ENCODE data around the gene ANAPC13. TPM values are rescaled to one million over a fixed set of nuclear protein-coding genes. Genes with fewer than 3 reads are reported as not detected.

The ANAPC13 gene
- total RNA-seq, 1 donor from 2014 or later = 53.6 TPM

- DNase-seq (ENCODE audit: low spot score) = no peak
Measured at GRCh38 chr3:134483195-134483900, 2.4 kb downstream of the ANAPC13 start.

GRCh38 chr3:134482622-134483021 is 3.2 kb downstream of the ANAPC13 start:
- no peak for DNase-seq (ENCODE audit: low spot score)

- DNase-seq (ENCODE audit: low spot score) = no peak
Measured at GRCh38 chr3:134481166-134481565, 4.6 kb downstream of the ANAPC13 start.

- DNase-seq (ENCODE audit: low spot score) = no peak
Measured at GRCh38 chr3:134480546-134480945, 5.2 kb downstream of the ANAPC13 start.

GRCh38 chr3:134477938-134478337 is 7.8 kb downstream of the ANAPC13 start:
- DNase-seq (ENCODE audit: low spot score) = no peak

- no peak for DNase-seq (ENCODE audit: low spot score)
Measured at GRCh38 chr3:134477002-134477401, 8.8 kb downstream of the ANAPC13 start.

GRCh38 chr3:134476306-134476705 is 9.5 kb downstream of the ANAPC13 start:
- DNase-seq (ENCODE audit: low spot score) = no peak

- DNase-seq (ENCODE audit: low spot score) = no peak
Measured at GRCh38 chr3:134474956-134475355, 10.8 kb downstream of the ANAPC13 start.

- DNase-seq (ENCODE audit: low spot score) = peak; percentile 84
Measured at GRCh38 chr3:134473868-134474546, 11.8 kb downstream of the ANAPC13 start.

- no peak for DNase-seq (ENCODE audit: low spot score)
Measured at GRCh38 chr3:134472831-134473230, 13.0 kb downstream of the ANAPC13 start.

- DNase-seq (ENCODE audit: low spot score) = no peak
Measured at GRCh38 chr3:134471521-134472193, 14.1 kb downstream of the ANAPC13 start.

- DNase-seq (ENCODE audit: low spot score) = no peak
Measured at GRCh38 chr3:134468519-134468918, 17.3 kb downstream of the ANAPC13 start.

- DNase-seq (ENCODE audit: low spot score) = no peak
Measured at GRCh38 chr3:134466331-134466730, 19.5 kb downstream of the ANAPC13 start.

- no peak for DNase-seq (ENCODE audit: low spot score)
Measured at GRCh38 chr3:134464689-134465365, 21.0 kb downstream of the ANAPC13 start.

GRCh38 chr3:134464064-134464688 is 21.6 kb downstream of the ANAPC13 start:
- peak; percentile 74 for DNase-seq (ENCODE audit: low spot score)

GRCh38 chr3:134463676-134464063 is 22.1 kb downstream of the ANAPC13 start:
- DNase-seq (ENCODE audit: low spot score) = no peak

- DNase-seq (ENCODE audit: low spot score) = no peak
Measured at GRCh38 chr3:134462331-134462941, 23.3 kb downstream of the ANAPC13 start.

- DNase-seq (ENCODE audit: low spot score) = no peak
Measured at GRCh38 chr3:134460965-134461364, 24.8 kb downstream of the ANAPC13 start.

- DNase-seq (ENCODE audit: low spot score) = no peak
Measured at GRCh38 chr3:134459562-134459961, 26.2 kb downstream of the ANAPC13 start.

- no peak for DNase-seq (ENCODE audit: low spot score)
Measured at GRCh38 chr3:134458406-134458945, 27.3 kb downstream of the ANAPC13 start.
